HUES48 (cell line): ENCODE results near the gene RHBDD2.
"Not testable (repeated sequence)": the region's sequence is repeated elsewhere in the genome, so short reads cannot be mapped to it uniquely, and the experiment has no call there.

Experiments
- H3K27ac ChIP-seq: one replicate; pipeline ENCODE4 v1.7.0; 2013; ENCODE audit warnings: low read depth, low read length, inconsistent platforms
- H3K27me3 ChIP-seq: 2 replicates; pipeline ENCODE4 v1.6.1; 2013; ENCODE audit warnings: mild to moderate bottlenecking, low read length; ENCODE audit not compliant: control insufficient read depth, insufficient read depth
- H3K36me3 ChIP-seq: 2 replicates; pipeline ENCODE4 v1.6.1; 2013; ENCODE audit warnings: low read length; ENCODE audit not compliant: control insufficient read depth, insufficient read depth
- H3K4me1 ChIP-seq: 2 replicates; pipeline ENCODE4 v1.6.1; 2013; ENCODE audit warnings: mild to moderate bottlenecking, low read length; ENCODE audit not compliant: control insufficient read depth, insufficient read depth
- H3K4me3 ChIP-seq: 2 replicates; pipeline ENCODE4 v1.5.1; 2013; ENCODE audit warnings: mild to moderate bottlenecking, low read depth, low read length
- H3K9ac ChIP-seq: 2 replicates; pipeline ENCODE4 v1.6.1; 2013; ENCODE audit warnings: mild to moderate bottlenecking, low read depth, low read length, moderate library complexity
- H3K9me3 ChIP-seq: 2 replicates; pipeline ENCODE4 v1.6.1; 2013; ENCODE audit warnings: low read length; ENCODE audit not compliant: control insufficient read depth, insufficient read depth

Gene RHBDD2

DNA sequence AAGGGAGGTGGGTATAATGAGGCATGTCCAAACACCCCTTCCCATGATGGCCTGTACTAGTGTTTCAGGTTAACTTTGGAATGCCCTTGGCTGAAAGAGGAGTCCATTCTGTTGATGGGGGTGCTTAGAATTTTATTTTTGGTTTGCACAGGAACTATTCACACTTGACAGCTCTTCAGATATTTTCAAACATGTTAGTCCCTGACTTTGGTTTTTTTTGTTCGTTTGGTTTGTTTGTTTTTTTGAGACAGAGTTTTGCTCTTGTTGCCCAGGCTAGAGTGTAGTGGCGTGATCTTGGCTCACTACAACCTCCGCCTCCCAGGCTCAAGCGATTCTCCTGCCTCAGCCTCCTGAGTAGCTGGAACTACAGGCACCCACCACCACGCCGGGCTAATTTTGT lies 33.7 kb upstream of the RHBDD2 start:
- not testable (repeated sequence) for H3K36me3 ChIP-seq, H3K9ac ChIP-seq, H3K27ac ChIP-seq, H3K9me3 ChIP-seq, H3K4me3 ChIP-seq, H3K4me1 ChIP-seq, H3K27me3 ChIP-seq

DNA sequence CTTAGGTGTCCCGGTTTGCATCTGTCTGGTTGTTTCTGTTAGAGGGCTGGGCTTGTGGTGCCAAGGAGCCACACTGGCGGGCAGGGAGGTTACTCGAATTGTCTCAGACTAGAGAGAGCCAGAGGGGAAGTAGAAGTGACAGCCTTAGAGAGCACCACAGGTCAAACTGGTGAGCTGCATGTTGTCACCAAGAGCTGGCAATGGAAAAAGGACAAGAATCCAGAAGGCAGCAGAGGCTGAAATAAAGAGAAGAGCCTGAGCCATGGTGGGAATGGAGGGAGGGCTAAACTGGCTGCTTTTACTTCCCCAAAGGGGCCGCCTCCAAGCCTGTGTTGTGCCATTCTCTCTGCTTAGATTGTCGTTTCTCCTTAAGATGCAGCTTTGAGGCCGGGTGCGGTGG lies 31.1 kb upstream of the RHBDD2 start:
- no peak overlapping the region for H3K27ac ChIP-seq
- H3K9me3 ChIP-seq, result no peaks in the 10 kb centered on the region

DNA sequence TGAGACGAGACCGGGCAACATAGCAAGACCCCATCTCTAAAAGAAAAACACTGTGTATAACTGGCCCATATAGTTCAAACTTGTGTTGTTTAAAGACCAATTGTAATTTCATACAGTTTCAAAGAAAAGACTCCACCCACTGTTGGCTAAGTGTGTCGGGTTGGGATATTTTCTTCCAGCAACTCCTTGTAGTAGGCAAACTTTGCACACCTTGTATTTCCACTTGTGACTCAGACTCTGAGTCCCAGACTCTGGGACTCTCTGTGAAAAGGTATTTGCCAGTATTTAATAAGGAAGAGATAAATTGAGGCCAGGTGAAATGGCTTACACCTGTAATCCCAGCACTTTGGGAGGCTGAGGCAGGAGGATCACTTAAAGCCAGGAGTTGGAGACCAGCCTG lies 29.3 kb upstream of the RHBDD2 start:
- H3K4me1 ChIP-seq, result no peaks in the 10 kb centered on the region
- H3K27ac ChIP-seq, result no peak overlapping the region
- H3K9ac ChIP-seq, result no peak overlapping the region
- no peaks in the 10 kb centered on the region for H3K36me3 ChIP-seq
- H3K9me3 ChIP-seq, result no peaks in the 10 kb centered on the region
- H3K27me3 ChIP-seq, result no peaks in the 10 kb centered on the region
- H3K4me3 ChIP-seq, result no peak overlapping the region

More for the DNA sequence above, 31.1 kb upstream of the RHBDD2 start:
- H3K9ac ChIP-seq, result no peak overlapping the region
- H3K4me1 ChIP-seq, result no peaks in the 10 kb centered on the region
- no peak overlapping the region for H3K4me3 ChIP-seq
- no peaks in the 10 kb centered on the region for H3K36me3 ChIP-seq
- no peaks in the 10 kb centered on the region for H3K27me3 ChIP-seq

DNA sequence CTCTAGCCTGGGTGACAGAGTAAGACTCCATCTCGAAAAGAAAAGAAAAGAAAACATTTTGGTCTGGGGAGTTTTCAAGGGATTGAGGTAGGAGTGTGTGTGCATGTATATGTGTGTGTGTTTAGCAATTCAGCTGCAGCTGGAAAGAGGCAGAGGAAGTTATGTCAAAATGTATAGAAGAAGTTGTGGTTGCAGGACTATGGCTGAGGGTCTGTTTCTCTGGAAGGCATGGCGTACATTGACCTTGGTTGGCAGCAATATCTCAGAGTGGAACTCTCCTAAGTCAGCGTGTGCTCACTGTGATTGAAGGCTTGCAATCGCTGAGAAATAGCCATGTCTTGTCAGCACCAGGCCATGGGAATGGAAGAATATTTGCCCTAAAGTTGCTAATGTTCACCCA lies 28.6 kb upstream of the RHBDD2 start:
- no peaks in the 10 kb centered on the region for H3K36me3 ChIP-seq
- no peaks in the 10 kb centered on the region for H3K4me1 ChIP-seq
- no peak overlapping the region for H3K9ac ChIP-seq
- H3K4me3 ChIP-seq, result no peak overlapping the region
- no peak overlapping the region for H3K27ac ChIP-seq
- no peaks in the 10 kb centered on the region for H3K27me3 ChIP-seq
- H3K9me3 ChIP-seq, result no peaks in the 10 kb centered on the region

DNA sequence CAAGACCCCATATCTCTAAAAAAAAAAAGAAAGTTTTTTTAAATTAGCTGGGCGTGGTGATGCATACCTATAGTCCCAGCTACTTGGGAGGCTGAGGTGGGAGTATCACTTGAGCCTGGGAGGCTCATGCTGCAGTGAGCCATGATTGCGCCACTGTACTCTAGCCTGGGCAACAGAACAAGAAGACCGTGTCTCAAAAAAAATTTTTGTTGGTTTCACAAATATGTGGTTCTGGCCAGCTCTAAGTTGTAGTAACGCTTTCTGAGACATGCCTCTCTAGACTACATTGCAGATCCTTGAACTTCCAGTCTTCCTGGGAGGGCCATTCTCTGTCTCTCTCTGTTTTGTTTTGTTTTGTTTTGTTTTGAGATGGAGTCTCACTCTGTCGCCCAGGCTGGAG lies 24.6 kb upstream of the RHBDD2 start:
- H3K27me3 ChIP-seq, result no peaks in the 10 kb centered on the region
- H3K36me3 ChIP-seq, result no peaks in the 10 kb centered on the region
- no peak overlapping the region for H3K9ac ChIP-seq
- H3K4me1 ChIP-seq, result no peaks in the 10 kb centered on the region
- H3K27ac ChIP-seq, result no peak overlapping the region
- H3K4me3 ChIP-seq, result no peak overlapping the region
- H3K9me3 ChIP-seq, result no peaks in the 10 kb centered on the region

DNA sequence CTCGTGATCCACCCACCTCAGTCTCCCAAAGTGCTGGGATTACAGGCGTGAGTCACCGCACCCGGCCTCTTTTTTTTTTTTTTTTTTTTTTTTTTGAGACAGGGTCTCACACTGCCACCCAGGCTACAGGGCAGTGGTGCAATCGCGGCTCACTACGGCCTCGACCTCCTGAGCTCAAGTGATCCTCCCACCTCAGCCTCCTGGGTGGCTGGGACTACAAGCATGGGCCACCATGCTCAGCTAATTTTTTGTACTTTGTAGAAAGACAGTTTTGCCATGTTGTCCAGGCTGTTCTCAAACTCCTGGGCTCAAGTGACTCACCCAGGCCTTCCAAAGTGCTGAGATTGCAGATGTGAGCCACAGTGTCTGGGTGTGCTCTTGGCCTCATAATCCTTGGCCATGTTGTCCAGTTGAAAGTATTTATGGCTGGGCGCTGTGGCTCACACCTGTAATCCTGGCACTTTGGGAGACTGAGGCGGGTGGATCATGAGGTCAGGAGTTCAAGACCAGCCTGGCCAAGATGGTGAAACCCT lies 24.0 kb upstream of the RHBDD2 start:
- not testable (repeated sequence) for H3K36me3 ChIP-seq, H3K4me1 ChIP-seq, H3K9ac ChIP-seq, H3K4me3 ChIP-seq, H3K27ac ChIP-seq, H3K9me3 ChIP-seq, H3K27me3 ChIP-seq

DNA sequence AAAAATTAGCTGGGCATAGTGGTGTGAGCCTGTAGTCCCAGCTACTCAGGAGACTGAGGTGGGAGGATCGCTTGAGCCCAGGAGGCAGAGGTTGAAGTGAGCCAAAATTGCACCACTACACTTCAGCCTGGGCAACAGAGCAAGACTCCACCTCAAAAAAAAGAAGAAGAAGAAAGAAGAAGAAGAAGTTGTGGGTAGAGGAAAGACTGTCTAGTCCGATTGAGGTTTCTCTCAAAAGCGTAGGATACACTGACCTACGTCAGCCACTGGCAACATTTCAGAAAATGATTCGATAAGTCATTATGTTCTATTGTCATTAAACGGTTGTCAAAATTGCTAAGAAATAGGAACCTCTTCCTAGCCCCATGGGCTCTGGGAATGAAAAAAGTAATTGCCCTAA lies 22.3 kb upstream of the RHBDD2 start:
- H3K4me1 ChIP-seq, result no peaks in the 10 kb centered on the region
- H3K9me3 ChIP-seq, result no peaks in the 10 kb centered on the region
- H3K4me3 ChIP-seq, result no peak overlapping the region
- H3K9ac ChIP-seq, result no peak overlapping the region
- H3K27me3 ChIP-seq, result no peaks in the 10 kb centered on the region
- no peaks in the 10 kb centered on the region for H3K36me3 ChIP-seq
- no peak overlapping the region for H3K27ac ChIP-seq

DNA sequence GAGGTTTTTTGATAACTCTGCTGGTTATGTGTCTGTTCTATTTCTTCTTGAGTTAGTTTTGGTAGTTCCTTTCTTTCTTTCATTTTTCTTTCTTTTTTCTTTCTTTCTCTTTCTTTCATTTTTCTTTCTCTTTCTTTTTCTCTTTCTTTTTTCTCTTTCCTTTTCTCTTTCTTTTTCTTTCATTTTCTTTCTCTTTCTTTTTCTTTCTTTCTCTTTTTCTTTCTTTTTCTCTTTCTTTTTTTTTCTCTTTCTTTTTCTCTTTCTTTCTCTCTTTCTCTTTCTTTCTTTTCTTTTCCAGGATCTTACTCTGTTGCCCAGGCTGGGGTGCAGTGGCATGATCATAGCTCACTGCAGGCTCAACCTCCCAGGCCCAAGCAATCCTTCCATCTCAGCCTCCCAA lies 20.4 kb upstream of the RHBDD2 start:
- H3K27ac ChIP-seq, result no peak overlapping the region
- no peaks in the 10 kb centered on the region for H3K36me3 ChIP-seq
- H3K4me3 ChIP-seq, result no peak overlapping the region
- H3K9me3 ChIP-seq, result no peaks in the 10 kb centered on the region
- no peak overlapping the region for H3K9ac ChIP-seq
- H3K4me1 ChIP-seq, result no peaks in the 10 kb centered on the region
- H3K27me3 ChIP-seq, result no peaks in the 10 kb centered on the region

DNA sequence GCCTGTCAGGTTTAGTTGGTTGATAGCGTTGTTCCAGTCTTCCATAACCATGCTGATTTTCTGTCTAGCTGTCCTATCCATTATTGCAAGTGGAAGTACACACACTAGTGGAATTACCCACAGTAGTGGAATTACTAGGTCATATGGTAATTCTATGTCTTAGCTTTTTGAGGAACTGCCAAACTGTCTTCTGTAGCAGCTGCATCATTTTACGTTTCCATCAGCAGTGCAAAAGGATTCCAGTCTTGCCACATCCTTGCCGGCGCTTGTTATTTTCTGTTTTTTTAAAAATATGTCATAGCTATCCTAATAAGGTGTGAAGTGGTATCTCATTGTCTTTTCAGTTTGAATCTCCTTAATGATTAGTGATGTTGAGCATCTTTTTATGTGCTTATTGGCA lies 17.2 kb upstream of the RHBDD2 start:
- H3K27me3 ChIP-seq, result no peaks in the 10 kb centered on the region
- H3K27ac ChIP-seq, result no peak overlapping the region
- H3K4me3 ChIP-seq, result no peak overlapping the region
- no peaks in the 10 kb centered on the region for H3K9me3 ChIP-seq
- H3K36me3 ChIP-seq, result no peaks in the 10 kb centered on the region
- no peak overlapping the region for H3K9ac ChIP-seq
- H3K4me1 ChIP-seq, result no peaks in the 10 kb centered on the region

DNA sequence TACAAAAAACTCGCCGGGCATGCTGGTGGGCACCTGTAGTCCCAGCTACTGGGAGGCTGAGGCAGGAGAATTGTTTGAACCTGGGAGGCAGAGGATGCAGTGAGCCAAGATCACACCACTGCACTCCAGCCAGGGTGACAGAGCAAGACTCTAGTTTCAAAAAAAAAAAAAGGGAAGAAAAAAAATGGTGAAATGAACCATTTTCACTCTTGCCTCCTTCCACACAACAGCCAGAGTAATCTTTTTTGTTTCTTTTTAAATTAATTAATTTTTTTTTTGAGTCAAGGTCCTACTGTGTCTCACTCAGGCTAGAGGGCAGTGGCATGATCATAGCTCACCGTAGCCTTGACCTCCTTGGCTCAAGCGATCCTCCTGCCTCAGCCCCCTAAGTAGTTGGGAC lies 14.6 kb upstream of the RHBDD2 start:
- H3K27ac ChIP-seq, H3K9ac ChIP-seq, H3K36me3 ChIP-seq, H3K27me3 ChIP-seq, H3K4me1 ChIP-seq, H3K4me3 ChIP-seq, H3K9me3 ChIP-seq: not testable (repeated sequence)

DNA sequence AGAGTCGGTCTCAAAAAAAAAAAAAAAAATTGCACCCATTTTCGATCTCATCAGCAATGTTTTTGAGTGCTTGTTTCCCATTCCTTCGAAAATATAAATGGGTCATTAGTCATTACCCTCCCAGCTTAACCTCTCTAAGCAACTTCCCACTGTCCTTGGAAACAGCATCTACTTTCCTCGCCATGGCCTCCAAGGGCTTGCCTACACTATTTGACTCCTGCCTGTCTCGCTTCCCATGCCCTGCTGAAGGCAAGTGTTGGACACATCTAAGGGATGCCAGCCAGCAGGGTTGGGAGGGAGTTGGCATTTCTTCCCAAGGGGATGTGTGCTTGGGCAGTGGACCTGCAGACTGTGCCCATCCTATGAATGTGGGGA lies 12.7 kb upstream of the RHBDD2 start:
- Histone ChIP-seq H3K27me3 (no peaks in the 10 kb centered on the region), H3K36me3 (no peaks in the 10 kb centered on the region), H3K27ac (no peak overlapping the region), H3K4me1 (no peaks in the 10 kb centered on the region), H3K4me3 (no peak overlapping the region), H3K9me3 (no peaks in the 10 kb centered on the region), H3K9ac (no peak overlapping the region)
